ENCODE results near the gene PSMB2. TPM values are rescaled to one million over a fixed set of nuclear protein-coding genes. Genes with fewer than 3 reads are reported as not detected.
"Not testable (repeated sequence)": the region's sequence is repeated elsewhere in the genome, so short reads cannot be mapped to it uniquely, and the experiment has no call there.

The PSMB2 gene
- total RNA-seq (2014; rRNA removed; shearing (Covaris generic)) = 63.2 and 72.0 TPM in 2 replicates

- DNase-seq (ENCODE audit: low read depth) = peak; percentile 96
Observed at GRCh38 chr1:35641233-35641866, at the start of gene PSMB2. Gene PSMB2 (minus strand): TSS chr1:35641526. CDS start chr1:35641432, 94 bp downstream.

- no peak for DNase-seq (ENCODE audit: low read depth)
Observed at GRCh38 chr1:35691080-35691479, 49.8 kb upstream of the PSMB2 start.

- not testable (repeated sequence) for DNase-seq (ENCODE audit: low read depth)
Observed at GRCh38 chr1:35690103-35690502, 48.8 kb upstream of the PSMB2 start.

GRCh38 chr1:35688161-35688560, 46.8 kb upstream of the PSMB2 start:
- DNase-seq (ENCODE audit: low read depth) = no peak

- no peak for DNase-seq (ENCODE audit: low read depth)
Observed at GRCh38 chr1:35683012-35683411, 41.7 kb upstream of the PSMB2 start.

GRCh38 chr1:35680271-35680670, 38.9 kb upstream of the PSMB2 start:
- no peak for DNase-seq (ENCODE audit: low read depth)

GRCh38 chr1:35675773-35676172, 34.4 kb upstream of the PSMB2 start:
- no peak for DNase-seq (ENCODE audit: low read depth)

GRCh38 chr1:35674111-35674510, 32.8 kb upstream of the PSMB2 start:
- no peak for DNase-seq (ENCODE audit: low read depth)

- no peak for DNase-seq (ENCODE audit: low read depth)
Observed at GRCh38 chr1:35672116-35672515, 30.8 kb upstream of the PSMB2 start.

- no peak for DNase-seq (ENCODE audit: low read depth)
Observed at GRCh38 chr1:35668506-35668905, 27.2 kb upstream of the PSMB2 start.

- no peak for DNase-seq (ENCODE audit: low read depth)
Observed at GRCh38 chr1:35666916-35667315, 25.6 kb upstream of the PSMB2 start.

- DNase-seq (ENCODE audit: low read depth) = no peak
Observed at GRCh38 chr1:35666216-35666615, 24.9 kb upstream of the PSMB2 start.

- DNase-seq (ENCODE audit: low read depth) = no peak
Observed at GRCh38 chr1:35663434-35663833, 22.1 kb upstream of the PSMB2 start.

- no peak for DNase-seq (ENCODE audit: low read depth)
Observed at GRCh38 chr1:35661474-35661795, 20.1 kb upstream of the PSMB2 start.

- peak; percentile 34 for DNase-seq (ENCODE audit: low read depth)
Observed at GRCh38 chr1:35660581-35661473, 19.5 kb upstream of the PSMB2 start.

- no peak for DNase-seq (ENCODE audit: low read depth)
Observed at GRCh38 chr1:35659589-35659988, 18.3 kb upstream of the PSMB2 start.

GRCh38 chr1:35657851-35658250, 16.5 kb upstream of the PSMB2 start:
- DNase-seq (ENCODE audit: low read depth) = no peak

- no peak for DNase-seq (ENCODE audit: low read depth)
Observed at GRCh38 chr1:35656863-35657232, 15.5 kb upstream of the PSMB2 start.

- DNase-seq (ENCODE audit: low read depth) = peak; percentile 53
Observed at GRCh38 chr1:35656148-35656862, 15.0 kb upstream of the PSMB2 start.

GRCh38 chr1:35655196-35655595, 13.9 kb upstream of the PSMB2 start:
- no peak for DNase-seq (ENCODE audit: low read depth)

GRCh38 chr1:35650416-35650815, 9.1 kb upstream of the PSMB2 start:
- DNase-seq (ENCODE audit: low read depth) = no peak

- peak; percentile 45 for DNase-seq (ENCODE audit: low read depth)
Observed at GRCh38 chr1:35646043-35646442, 4.7 kb upstream of the PSMB2 start.

GRCh38 chr1:35644204-35644603, 2.9 kb upstream of the PSMB2 start:
- peak; percentile 17 for DNase-seq (ENCODE audit: low read depth)
